Measurements from ENCODE around the gene ACOX3. TPM values are rescaled to one million over a fixed set of nuclear protein-coding genes. Genes with fewer than 3 reads are reported as not detected.

The ACOX3 gene
- total and polyA plus RNA-seq, 9 of the 15 experiments (the other 6 are each of a cell fraction or from before 2014, with no cell fraction given), result 0.68 to 7.3 (median 3.7) TPM

- no peak overlapping the region for H3K27ac ChIP-seq (ENCODE audit: extremely low read depth, low read depth, low read length)
- DNase-seq (ENCODE audit: extremely low read depth in 1 of 4, low spot score in 3 of 4) (no peak), ATAC-seq (no peak), FAIRE-seq (no peak)
- H3K4me1 ChIP-seq (replicated peaks in 1 of 2; ENCODE audit: control insufficient read depth in 2 of 2, insufficient read depth in 2 of 2, low read length in 2 of 2), result no peaks in the 10 kb centered on the region
- intact Hi-C loops (cut with micrococcal nuclease) (no loop called here), in situ Hi-C loops (cut with MboI) (no loop called here)
- 54% methylated on average over 12 of the region's 12 CpGs for WGBS (ENCODE audit: insufficient coverage, low coverage, missing lambda C conversion rate)
- no peaks in the 10 kb centered on the region for H3K9me3 ChIP-seq (replicated peaks; ENCODE audit: control insufficient read depth, insufficient read depth, low read depth, low read length)
- H3K27me3 ChIP-seq (ENCODE audit: control insufficient read depth in 2 of 2, insufficient read depth in 2 of 2, low read length in 2 of 2), result no peaks in the 10 kb centered on the region
- no TSS peak for BruUV-seq (replicated peaks)
- no peak overlapping the region for H3K4me2 ChIP-seq (ENCODE audit: insufficient read depth, low read length)
- no peaks in the 10 kb centered on the region for H3K9me1 ChIP-seq (ENCODE audit: control insufficient read depth, insufficient read depth, low read length)
- H3K4me3 ChIP-seq, result no peak overlapping the region
- ChIA-PET POLR2A (interaction anchor here (0.6 kb wide), 1 partner anchor 13 kb away, joined by 3 read pairs; no protein-coding TSS in a partner anchor), CTCF (ENCODE audit: low intra/inter-chr PET ratio) (no interaction called here)
- no peak overlapping the region for H2AFZ ChIP-seq (ENCODE audit: low read depth, low read length)
- no peaks in the 10 kb centered on the region for H3K36me3 ChIP-seq (ENCODE audit: control insufficient read depth, insufficient read depth, low read length)
- 0 out of 2 replicates have a peak, but pooled peaks cover 3% of the 10 kb centered on the region for H4K20me1 ChIP-seq (replicated peaks; ENCODE audit: control insufficient read depth, insufficient read depth, low read length)
- H3K79me2 ChIP-seq (ENCODE audit: control insufficient read depth, insufficient read depth, low read length), result no peaks in the 10 kb centered on the region
- H3K9ac ChIP-seq (ENCODE audit: insufficient read depth in 1 of 2, low read depth in 2 of 2, low read length in 2 of 2), result no peak overlapping the region
- no peak for TF ChIP-seq SMARCC2 (IDR thresholded peaks at IDR 0.05; ENCODE audit: low read depth)
- no peak for TF ChIP-seq TOE1 (IDR thresholded peaks at IDR 0.05; ENCODE audit: borderline replicate concordance)
- no peak for TF ChIP-seq TOE1 (CRISPR knock-in tag; IDR thresholded peaks at IDR 0.05; ENCODE audit: borderline replicate concordance, low read depth)
- TF ChIP-seq CLOCK (CRISPR knock-in tag; IDR thresholded peaks at IDR 0.05; ENCODE audit: borderline replicate concordance), result no peak
- TF ChIP-seq, protein P1, sequence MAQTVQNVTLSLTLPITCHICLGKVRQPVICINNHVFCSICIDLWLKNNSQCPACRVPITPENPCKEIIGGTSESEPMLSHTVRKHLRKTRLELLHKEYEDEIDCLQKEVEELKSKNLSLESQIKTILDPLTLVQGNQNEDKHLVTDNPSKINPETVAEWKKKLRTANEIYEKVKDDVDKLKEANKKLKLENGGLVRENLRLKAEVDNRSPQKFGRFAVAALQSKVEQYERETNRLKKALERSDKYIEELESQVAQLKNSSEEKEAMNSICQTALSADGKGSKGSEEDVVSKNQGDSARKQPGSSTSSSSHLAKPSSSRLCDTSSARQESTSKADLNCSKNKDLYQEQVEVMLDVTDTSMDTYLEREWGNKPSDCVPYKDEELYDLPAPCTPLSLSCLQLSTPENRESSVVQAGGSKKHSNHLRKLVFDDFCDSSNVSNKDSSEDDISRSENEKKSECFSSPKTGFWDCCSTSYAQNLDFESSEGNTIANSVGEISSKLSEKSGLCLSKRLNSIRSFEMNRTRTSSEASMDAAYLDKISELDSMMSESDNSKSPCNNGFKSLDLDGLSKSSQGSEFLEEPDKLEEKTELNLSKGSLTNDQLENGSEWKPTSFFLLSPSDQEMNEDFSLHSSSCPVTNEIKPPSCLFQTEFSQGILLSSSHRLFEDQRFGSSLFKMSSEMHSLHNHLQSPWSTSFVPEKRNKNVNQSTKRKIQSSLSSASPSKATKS (CRISPR knock-in tag; IDR thresholded peaks at IDR 0.05), result no peak
- TF ChIP-seq CBX2 (IDR thresholded peaks at IDR 0.05; ENCODE audit: insufficient read depth, low read length, poor library complexity, severe bottlenecking), result no peak
- no peak for TF ChIP-seq PURB (CRISPR knock-in tag; IDR thresholded peaks at IDR 0.05; ENCODE audit: low read depth)
- TF ChIP-seq, protein P2, sequence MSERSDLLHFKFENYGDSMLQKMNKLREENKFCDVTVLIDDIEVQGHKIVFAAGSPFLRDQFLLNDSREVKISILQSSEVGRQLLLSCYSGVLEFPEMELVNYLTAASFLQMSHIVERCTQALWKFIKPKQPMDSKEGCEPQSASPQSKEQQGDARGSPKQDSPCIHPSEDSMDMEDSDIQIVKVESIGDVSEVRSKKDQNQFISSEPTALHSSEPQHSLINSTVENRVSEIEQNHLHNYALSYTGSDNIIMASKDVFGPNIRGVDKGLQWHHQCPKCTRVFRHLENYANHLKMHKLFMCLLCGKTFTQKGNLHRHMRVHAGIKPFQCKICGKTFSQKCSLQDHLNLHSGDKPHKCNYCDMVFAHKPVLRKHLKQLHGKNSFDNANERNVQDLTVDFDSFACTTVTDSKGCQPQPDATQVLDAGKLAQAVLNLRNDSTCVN (CRISPR knock-in tag; IDR thresholded peaks at IDR 0.05), result no peak
- no peak for TF ChIP-seq ZNF253 (CRISPR knock-in tag; conservative IDR thresholded peaks at IDR 0.05)
- no peak for TF ChIP-seq HES1 (IDR thresholded peaks at IDR 0.05; ENCODE audit: low read depth)
These were observed 45.7 kb downstream of the ACOX3 start for GRCh38 chr4:8394806-8395205.

Data from K562 (cell line).